Measurements from ENCODE around the gene UPF1.

- TF ChIP-seq, protein P1, sequence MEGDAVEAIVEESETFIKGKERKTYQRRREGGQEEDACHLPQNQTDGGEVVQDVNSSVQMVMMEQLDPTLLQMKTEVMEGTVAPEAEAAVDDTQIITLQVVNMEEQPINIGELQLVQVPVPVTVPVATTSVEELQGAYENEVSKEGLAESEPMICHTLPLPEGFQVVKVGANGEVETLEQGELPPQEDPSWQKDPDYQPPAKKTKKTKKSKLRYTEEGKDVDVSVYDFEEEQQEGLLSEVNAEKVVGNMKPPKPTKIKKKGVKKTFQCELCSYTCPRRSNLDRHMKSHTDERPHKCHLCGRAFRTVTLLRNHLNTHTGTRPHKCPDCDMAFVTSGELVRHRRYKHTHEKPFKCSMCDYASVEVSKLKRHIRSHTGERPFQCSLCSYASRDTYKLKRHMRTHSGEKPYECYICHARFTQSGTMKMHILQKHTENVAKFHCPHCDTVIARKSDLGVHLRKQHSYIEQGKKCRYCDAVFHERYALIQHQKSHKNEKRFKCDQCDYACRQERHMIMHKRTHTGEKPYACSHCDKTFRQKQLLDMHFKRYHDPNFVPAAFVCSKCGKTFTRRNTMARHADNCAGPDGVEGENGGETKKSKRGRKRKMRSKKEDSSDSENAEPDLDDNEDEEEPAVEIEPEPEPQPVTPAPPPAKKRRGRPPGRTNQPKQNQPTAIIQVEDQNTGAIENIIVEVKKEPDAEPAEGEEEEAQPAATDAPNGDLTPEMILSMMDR (IDR thresholded peaks at IDR 0.05 in 8 of 11, conservative IDR thresholded peaks at IDR 0.05 in 3 of 11) = no peak
- TF ChIP-seq POLR2A (IDR thresholded peaks at IDR 0.05) = no peak
These were observed 67.0 kb downstream of the UPF1 start for GRCh38 chr19:18898607-18899408.

Data from spleen (tissue), 7 donors.